Sigmoid colon (tissue), 4 donors: ENCODE data around the gene RDH11.

Experiments
- CTCF ChIP-seq, 4 experiments: fragments of 450-650 bp in 3 of 4; fragments of 200-600 bp in 1 of 4; IDR thresholded peaks; one replicate each; pipeline ENCODE4 v1.5.1; 2016 to 2019; ENCODE audit warnings: antibody characterized with exemption in 4 of 4, mild to moderate bottlenecking in 3 of 4, moderate library complexity in 2 of 4
- POLR2AphosphoS5 ChIP-seq, 4 donors: sonication (generic); formaldehyde crosslinking; IDR thresholded peaks; one replicate each; pipeline ENCODE4 v1.6.1; 2017; ENCODE audit warnings: antibody characterized with exemption in 4 of 4

GRCh38 chr14:67646131-67646530 is 49.4 kb downstream of the RDH11 start:
- TF ChIP-seq CTCF (IDR thresholded peaks at IDR 0.05) = no peak
- no peak for TF ChIP-seq POLR2AphosphoS5 (IDR thresholded peaks at IDR 0.05)
